ENCODE measurements around the gene SCN5A.

DNA sequence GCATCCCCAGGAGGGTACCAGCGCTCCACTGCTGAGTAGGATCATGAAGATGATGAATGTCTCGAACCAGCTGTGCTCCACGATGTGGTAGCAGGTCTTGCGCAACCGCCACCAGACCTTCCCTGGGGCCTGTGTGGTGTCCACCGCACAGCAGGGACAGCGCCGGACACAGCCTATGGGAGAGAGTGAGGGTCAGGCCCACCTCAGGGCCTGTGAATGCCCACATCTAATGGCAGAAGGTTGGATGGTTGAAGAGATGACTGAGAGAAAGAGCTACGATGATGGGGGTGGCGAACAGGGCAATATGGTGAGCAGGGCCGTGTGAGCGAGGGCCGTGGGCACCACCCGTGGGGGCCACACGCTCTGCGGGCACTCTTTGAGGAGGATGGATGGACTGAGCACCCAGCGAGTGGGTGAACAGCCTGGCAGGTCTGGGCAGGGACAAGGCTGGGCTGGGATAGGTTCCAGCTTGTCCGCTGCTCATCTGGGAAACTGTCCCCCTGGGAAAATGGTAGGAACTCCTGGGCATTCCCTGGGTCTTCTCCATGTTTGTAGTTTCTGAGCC lies 74.1 kb downstream of the SCN5A start:
- no peak for TF ChIP-seq CTCF (IDR thresholded peaks at IDR 0.05 in 2 of 3, conservative IDR thresholded peaks at IDR 0.05 in 1 of 3; ENCODE audit: borderline replicate concordance in 1 of 3, insufficient read depth in 1 of 3, low read depth in 2 of 3, low read length in 2 of 3)
- no peak for TF ChIP-seq ZFX (IDR thresholded peaks at IDR 0.05)
- TF ChIP-seq, protein P1, sequence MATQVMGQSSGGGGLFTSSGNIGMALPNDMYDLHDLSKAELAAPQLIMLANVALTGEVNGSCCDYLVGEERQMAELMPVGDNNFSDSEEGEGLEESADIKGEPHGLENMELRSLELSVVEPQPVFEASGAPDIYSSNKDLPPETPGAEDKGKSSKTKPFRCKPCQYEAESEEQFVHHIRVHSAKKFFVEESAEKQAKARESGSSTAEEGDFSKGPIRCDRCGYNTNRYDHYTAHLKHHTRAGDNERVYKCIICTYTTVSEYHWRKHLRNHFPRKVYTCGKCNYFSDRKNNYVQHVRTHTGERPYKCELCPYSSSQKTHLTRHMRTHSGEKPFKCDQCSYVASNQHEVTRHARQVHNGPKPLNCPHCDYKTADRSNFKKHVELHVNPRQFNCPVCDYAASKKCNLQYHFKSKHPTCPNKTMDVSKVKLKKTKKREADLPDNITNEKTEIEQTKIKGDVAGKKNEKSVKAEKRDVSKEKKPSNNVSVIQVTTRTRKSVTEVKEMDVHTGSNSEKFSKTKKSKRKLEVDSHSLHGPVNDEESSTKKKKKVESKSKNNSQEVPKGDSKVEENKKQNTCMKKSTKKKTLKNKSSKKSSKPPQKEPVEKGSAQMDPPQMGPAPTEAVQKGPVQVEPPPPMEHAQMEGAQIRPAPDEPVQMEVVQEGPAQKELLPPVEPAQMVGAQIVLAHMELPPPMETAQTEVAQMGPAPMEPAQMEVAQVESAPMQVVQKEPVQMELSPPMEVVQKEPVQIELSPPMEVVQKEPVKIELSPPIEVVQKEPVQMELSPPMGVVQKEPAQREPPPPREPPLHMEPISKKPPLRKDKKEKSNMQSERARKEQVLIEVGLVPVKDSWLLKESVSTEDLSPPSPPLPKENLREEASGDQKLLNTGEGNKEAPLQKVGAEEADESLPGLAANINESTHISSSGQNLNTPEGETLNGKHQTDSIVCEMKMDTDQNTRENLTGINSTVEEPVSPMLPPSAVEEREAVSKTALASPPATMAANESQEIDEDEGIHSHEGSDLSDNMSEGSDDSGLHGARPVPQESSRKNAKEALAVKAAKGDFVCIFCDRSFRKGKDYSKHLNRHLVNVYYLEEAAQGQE (IDR thresholded peaks at IDR 0.05; ENCODE audit: low read depth), result no peak
- TF ChIP-seq POLR2A (IDR thresholded peaks at IDR 0.05; ENCODE audit: borderline replicate concordance, extremely low read depth, insufficient read depth, insufficient read length), result no peak
- TF ChIP-seq POLR2AphosphoS5 (IDR thresholded peaks at IDR 0.05; ENCODE audit: low read depth, low read length), result no peak
